Endometrial microvascular endothelial cells (primary cell): ENCODE results near the gene FAH. TPM values are rescaled to one million over a fixed set of nuclear protein-coding genes. Genes with fewer than 3 reads are reported as not detected.

Experiments used
- in situ Hi-C: cut with HindIII; loops from 2 replicates; pipeline ENCODE4 v1.10.0; 2017; ENCODE audit warnings: low sequenced_read_pairs, low pct_unique_long_range_greater_than_20kb; ENCODE audit errors: inconsistent ontology term
- total RNA-seq: library from RNA; depleted of rRNA; stranded (reverse); fragments of >200 nt; gene quantifications from one replicate; pipeline ENCODE4 v1.2.3, GENCODE V29; 2015; ENCODE audit errors: inconsistent ontology term

FAH gene
- total RNA-seq, 1 donor from 2014 or later: 47.3 TPM

DNA sequence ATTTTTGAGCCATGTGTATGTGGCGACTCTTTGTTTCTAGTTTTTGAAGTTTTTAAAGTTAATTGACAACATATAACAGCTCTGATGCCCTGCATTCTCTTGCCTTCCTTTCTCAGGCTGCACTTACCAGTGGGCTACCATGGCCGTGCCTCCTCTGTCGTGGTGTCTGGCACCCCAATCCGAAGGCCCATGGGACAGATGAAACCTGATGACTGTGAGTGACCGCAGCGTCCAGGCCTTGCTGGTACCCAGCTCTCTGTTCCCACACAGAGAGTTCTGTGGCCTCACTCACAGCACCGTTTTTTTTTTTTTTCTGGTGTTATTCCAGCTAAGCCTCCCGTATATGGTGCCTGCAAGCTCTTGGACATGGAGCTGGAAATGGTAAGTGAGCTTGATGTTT, 15.1 kb downstream of the FAH start:
- in situ Hi-C loops: no loop called here

- in situ Hi-C loops: no loop called here
Measured at GRCh38 chr15:80168421-80168820, 15.6 kb downstream of the FAH start.

DNA sequence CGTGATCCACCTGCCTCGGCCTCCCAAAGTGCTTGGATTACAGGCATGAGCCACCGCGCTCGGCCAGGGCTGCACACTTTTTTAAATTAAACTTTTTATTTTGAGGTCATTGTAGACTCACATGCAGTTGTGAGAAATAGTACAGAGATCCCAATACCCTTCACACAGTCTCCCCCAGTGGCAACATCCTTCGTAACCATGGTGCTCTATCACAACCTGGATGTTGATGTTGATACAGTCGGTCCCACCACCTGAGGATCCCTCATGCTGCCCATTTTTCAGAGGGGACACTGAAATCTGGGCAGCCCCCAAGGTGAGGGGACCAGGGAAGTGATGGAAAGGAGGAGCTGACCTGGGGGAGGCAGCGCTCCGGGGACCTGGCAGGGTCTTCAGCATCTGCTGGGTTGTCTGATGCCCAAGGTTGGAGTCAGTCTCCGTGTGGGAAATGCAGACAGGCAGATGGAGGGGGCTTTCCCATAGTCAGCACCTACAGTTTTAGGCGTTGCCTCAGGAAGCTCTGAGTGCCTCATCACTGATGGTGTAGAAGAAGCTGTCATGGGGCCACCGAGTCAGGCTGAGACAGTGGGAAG, 17.1 kb downstream of the FAH start:
- in situ Hi-C loops: no loop called here

GRCh38 chr15:80170596-80170995, 17.8 kb downstream of the FAH start:
- in situ Hi-C loops: no loop called here

GRCh38 chr15:80171787-80172186, 19.0 kb downstream of the FAH start:
- in situ Hi-C loops: no loop called here

DNA sequence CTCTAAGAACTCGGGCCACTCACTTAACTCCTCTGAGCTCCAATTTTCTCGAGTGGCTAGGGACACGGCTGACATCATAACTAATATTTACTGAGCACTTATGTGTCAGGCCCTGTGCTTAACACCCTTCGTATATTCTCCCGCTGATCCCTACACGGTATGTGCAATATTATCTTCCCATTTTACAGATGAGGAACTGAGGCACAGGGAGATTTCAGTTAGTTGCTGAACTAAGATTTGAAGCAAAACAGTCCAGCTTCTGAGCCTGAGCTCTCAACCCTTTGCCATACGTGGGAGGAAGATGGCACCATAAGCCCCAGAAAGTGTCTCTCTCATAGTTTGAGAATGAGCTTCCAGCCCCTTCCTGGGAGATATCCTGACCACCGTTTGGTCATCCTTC, 19.6 kb downstream of the FAH start:
- in situ Hi-C loops: no loop called here

- in situ Hi-C loops: no loop called here
Measured at GRCh38 chr15:80173022-80173759, 20.4 kb downstream of the FAH start.

DNA sequence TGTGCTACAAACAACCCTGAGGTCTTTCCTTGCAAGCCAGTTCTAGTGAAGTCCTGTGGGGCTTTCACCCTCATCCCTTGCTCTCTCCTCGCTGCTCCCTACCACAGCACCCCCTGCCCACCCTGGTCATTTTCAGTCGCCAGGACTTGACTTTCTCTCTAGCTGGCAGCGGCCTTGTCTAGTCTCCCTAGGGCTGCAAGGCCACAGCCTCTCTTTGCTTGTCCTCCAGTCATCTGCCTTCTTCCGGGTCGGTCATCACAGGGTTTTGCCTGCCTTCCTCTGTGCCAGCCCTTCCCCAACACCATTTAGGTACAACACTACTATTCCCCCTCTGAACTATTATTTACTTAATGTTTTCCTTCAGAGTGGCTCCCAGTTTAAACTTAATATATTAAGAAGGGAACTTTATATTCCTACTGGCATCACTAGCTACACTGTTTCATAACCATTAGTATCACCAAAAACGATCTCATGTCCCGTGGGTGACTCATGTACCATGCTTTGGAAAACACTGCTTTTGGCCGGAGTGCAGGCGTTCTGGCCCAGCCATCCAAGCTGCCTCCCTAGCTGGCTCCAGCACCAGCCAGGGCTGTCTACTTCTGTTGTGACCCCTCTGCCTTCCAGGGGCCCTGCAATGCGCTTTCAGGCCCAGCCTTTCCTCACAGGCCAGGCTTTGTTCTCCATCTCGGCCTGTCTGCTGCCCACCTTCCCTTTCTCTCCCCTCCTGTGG, 21.4 kb downstream of the FAH start:
- in situ Hi-C loops: no loop called here

- in situ Hi-C loops: no loop called here
Measured at GRCh38 chr15:80175436-80175835, 22.6 kb downstream of the FAH start.

DNA sequence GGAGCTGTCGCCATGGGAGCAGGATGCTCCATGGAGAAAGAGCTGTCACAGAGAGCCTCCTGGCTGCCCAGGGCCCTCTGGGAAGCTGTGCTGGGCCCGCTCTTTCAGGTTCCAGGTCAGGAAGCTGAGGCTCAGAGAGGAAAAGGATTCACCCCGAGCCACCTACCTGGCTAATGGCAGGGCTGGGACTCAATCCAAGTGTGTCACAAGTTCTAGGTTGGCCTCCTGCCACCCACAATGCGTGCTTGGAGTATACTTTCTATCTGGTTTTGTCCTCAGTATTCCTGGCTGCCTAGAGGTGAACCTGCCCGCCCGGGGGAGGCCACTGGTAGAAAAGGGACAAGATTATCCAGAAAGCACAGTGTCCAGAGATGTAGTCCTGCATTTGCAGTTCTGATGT, 23.6 kb downstream of the FAH start:
- in situ Hi-C loops: no loop called here

DNA sequence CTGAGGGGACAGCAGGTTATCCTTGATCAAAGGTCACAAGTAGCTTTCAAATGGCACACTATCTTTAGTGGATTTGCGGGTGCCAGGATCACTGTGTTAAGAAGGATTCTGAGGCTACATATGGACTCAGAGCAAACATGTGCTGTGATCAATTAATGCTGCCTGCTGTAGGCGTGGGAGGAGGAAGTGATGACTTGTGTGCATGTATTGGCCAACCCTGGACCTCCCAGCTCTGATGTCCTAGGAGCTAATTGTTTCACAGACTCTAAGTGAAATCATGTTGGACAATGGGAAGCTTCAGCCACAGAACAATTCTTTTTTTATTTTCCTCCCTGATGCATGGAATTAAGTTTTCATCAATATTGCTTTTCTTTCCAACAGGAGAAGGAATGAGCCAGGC, 24.4 kb downstream of the FAH start:
- in situ Hi-C loops: no loop called here

GRCh38 chr15:80179025-80179759, 26.4 kb downstream of the FAH start:
- in situ Hi-C loops: no loop called here

GRCh38 chr15:80179935-80180334, 27.1 kb downstream of the FAH start:
- in situ Hi-C loops: no loop called here

- in situ Hi-C loops: no loop called here
Measured at GRCh38 chr15:80180468-80180867, 27.7 kb downstream of the FAH start.

DNA sequence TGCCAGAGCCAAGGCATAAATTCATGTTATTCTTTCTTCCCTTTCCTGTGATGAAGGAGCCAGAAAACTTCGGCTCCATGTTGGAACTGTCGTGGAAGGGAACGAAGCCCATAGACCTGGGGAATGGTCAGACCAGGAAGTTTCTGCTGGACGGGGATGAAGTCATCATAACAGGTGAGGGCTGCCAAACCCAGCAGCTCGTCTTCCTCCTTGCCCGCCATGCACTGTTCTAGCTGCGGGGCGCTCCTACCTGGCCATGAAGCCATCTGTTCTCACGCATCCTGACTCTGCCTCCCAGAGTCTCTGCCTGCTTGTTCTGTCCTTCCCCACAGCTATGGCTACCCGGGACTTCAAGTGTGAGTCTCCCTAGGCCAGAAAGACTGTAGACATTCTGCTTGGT, 28.2 kb downstream of the FAH start:
- in situ Hi-C loops: no loop called here

DNA sequence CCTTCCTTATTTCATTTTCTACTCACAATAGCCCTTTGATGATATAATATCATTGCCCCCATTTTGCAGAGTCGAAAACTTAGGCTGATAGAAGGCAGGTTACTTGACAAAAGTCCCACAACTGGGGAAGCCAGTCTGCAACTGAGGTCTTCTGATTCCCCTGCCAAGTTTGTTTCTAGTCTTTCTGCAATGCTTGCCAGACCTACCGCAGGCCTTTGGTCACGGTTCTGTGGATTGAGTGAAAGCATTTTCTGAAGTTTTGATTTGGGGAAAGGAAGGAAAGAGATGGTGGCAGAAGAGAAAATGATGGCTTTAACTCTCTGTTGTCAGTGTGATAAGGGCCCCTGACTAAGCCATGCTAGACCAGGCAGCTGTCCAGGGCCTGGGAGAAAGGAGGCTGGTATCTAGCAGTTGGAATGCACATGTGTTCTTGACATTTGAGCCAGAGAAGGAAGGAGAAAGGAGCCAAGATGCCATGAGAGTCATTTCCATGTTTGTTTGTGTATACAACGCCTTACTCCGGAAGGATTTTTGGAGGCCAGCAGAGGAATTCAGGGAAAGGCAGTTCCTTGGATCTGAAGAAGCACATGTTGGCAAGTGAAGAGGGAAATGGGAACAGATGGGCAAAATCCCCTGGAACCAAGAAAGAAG, 29.9 kb downstream of the FAH start:
- in situ Hi-C loops: no loop called here

GRCh38 chr15:80183306-80183705, 30.5 kb downstream of the FAH start:
- in situ Hi-C loops: no loop called here

GRCh38 chr15:80183886-80184285, 31.1 kb downstream of the FAH start:
- in situ Hi-C loops: no loop called here

DNA sequence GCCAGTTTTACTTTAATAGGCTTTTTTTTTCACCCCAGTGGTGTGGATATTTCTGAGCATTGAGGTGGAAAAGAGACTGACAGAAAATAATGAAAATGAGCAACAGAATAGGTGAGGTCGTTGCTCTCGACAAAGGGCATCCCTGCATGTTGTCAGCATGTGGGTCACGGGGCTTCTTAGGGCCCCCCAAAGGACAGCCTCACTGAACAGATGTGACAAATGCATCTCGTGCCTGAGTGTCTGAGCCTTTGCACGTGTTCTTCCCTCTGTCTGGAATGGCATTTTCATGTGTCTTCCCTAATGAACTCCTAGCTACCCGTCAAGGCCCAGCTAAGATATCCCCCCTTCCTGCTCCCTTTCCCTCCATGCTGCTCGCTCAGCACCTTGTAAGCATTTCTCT, 31.8 kb downstream of the FAH start:
- in situ Hi-C loops: no loop called here
